HG02852 (cell line): Measurements from ENCODE around the gene KIF26A.

Source experiments
- ATAC-seq: cut with Tn5 transposase; IDR thresholded peaks from one replicate; pipeline ENCODE4 v1.9.1; 2021; ENCODE audit warnings: mild to moderate bottlenecking, moderate library complexity; ENCODE audit not compliant: unreplicated experiment

KIF26A gene

GRCh38 chr14:104138098-104138717 is at the start of gene KIF26A:
KIF26A (plus strand) TSS chr14:104138587; CDS start chr14:104138723, 136 bp downstream.
- ATAC-seq: no peak

DNA sequence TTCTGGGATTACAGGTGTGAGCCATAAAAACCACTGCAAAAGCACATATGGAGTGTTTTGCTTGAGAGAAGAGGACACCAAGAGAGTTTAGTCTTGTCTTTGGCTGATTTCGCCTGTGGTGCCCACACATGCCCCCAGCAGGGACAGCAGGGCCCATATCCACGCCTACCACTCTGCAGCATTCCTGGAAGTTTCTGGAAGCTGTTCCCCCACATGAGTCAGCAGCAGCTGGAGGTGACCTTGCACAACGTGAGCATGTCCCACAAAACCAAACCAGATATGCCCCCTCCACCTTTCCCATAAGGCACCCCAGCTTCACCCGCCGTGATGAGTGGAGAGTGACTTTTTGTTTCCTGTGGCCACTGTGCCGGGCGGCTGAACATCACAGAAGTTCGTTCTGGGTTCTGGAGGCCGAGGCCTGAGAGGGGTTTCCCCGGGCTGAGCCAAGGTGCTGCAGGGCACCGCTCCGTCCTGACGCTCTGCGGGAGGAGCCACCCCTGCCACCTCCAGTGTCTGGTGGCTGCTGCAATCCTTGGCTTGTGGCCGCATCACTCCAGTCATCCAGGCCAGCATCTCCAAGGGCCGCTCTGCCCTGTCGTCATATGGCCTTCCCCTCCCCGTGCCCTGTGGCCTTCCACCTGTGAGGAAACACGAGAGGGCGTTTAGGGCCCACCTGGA is 48.2 kb upstream of the KIF26A start:
- ATAC-seq: no peak

DNA sequence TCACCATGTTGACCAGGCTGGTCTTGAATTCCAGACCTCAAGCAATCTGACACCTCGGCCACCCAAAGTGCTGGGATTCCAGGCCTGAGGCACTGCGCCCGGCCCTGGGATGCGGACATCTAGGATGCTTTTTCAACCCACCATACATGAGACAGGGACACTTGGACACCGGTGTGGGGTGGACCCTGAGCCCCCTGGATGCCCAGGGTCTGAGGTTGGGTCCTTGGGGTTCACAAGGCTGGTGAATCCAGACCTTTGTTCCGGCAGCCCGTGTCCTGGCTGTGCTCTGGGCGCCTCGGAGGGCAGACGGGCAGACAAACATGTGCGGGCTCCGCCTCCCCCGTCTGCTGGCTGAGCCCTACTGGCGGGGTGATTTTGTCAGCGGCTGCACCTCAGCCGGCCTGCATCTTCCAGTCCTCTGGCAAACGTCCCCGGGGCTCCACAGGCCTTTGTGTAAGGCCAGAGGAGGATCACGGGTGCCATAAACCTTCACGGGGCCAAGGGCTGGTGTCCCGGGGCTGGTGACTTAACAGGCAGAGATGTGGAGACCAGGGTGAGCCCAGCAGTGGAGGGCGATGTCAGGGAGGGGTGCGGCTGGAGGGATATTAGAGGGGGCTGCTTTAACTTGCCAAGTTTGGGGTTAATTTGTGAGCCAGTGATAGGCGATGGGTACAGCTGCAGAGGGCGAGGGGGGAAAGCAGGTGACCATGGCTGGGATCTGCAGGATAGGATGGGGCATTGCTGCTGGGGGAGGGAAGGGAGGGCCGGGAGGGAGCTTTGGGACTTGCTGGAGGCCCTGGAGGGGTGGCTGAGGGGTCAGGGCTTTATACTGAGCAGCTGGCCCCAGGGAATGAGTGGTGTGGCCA is 47.1 kb upstream of the KIF26A start:
- ATAC-seq: no peak

GRCh38 chr14:104091927-104092771 is 46.2 kb upstream of the KIF26A start:
- ATAC-seq: no peak

- no peak for ATAC-seq
These were observed 45.4 kb upstream of the KIF26A start for GRCh38 chr14:104092931-104093365.

GRCh38 chr14:104093366-104094055 is 44.9 kb upstream of the KIF26A start:
- no peak for ATAC-seq

DNA sequence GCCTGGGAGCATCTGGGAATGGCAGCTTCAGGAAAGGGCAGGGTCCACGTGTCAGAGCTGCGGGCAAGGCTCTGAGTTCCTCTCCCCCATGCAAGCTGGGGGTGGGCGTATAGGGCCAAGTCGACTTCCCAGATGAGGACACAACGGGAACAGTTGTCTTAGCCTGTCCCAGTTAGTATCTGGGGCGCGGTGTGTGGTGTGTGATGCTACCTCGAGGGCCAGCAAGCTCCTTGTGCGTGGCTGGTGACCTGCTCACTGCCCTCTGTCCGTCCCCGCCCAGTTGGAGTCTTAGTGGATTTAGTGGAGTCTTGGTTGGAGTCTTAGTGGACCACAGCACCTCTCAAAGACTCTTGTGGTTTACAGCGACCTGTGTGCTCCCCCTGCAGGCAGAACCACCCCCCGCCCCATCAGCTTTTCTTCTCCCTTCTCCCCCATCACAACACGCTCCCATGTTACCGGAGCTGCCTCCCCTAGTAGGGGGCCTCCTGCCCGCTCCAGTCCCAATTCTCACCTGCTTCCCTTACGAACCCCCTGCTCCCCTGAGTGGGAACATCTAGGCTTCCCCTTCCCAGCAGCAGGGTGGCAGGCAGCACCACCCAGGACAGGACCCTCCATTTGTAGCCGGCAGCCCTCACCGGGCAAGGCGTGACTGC is 44.2 kb upstream of the KIF26A start:
- ATAC-seq: no peak

- no peak for ATAC-seq
These were observed 43.5 kb upstream of the KIF26A start for GRCh38 chr14:104094709-104095425.

DNA sequence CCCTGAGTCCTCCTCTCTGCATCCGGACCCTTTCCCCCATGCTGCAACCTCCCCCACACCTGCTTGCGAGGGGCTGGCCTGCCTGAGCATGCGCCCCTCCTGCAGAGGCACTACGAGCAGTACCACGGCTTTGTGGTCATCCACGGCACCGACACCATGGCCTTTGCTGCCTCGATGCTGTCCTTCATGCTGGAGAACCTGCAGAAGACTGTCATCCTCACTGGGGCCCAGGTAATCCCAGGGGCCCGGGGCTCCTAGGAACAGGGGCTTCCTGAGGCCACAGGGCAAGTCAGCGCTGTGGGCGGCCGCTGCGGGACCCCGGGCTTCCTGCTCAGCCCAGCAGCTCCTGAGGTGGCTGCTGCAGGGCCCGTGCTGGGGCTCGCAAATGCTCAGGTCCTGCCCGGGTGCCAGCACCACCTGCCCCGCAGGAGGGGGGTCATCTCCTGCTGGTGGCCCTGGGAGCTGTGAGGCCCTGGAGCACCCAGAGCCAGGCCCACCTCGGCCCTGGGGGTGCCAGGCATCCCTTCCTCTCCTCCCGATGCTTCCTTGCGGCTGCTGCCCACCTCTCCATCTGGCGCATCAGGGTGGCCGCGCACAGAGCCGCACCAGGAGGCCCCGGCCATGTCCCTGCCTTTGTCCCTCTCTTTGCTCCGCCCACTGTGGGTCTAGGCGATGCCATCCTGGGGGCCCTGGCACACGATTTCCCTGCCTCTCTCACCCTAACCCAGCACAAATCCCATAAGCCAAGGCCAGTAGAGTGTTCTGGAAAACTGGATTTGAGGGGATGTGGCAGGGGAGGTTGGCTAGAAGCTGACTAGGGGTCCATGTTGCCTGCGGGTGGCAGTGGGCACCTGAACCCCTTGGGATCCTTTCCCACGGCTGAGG is 42.7 kb upstream of the KIF26A start:
- no peak for ATAC-seq

GRCh38 chr14:104096318-104096717 is 42.1 kb upstream of the KIF26A start:
- no peak for ATAC-seq

DNA sequence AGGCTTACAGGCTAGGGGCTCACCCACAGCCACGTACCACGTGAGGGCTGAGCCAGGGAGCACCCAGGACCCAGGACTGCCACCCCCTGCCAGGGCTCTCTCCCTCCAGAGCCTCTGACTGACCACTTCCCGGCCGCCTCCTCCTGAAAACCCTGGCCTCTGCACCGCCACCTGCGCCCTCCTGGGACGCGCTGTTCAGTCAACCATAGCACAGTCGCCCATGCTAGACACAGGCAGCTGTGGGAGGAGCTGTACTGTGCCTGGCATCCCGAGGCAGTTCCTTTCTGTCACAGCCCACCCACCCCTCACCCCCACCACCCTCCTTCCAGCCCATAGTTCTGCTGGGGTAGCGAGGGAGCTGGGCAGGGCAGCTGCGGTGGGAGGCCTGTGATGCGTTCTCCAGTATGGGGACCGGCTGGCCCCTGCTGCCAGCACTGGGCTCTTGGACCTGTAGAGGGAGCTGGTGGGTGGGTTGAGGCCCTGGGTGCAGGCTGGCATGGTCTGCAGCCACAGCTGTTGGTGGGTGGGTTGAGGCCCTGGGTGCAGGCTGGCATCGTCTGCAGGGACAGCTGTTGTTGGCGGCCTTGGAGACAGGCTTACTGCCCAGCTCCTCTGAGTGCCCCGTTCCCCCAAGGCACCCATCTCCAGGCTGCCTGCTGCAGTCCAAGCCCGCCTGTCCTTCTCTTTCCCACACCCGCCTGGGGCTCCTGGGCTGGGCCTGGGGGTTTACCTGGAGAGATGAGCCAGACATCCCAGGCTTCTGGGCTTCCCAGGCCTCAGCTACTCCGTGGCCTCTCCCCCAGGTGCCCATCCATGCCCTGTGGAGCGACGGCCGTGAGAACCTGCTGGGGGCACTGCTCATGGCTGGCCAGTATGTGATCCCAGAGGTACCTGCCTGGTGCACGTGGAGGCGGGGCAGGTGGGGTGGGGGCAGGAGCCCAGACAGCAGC is 41.4 kb upstream of the KIF26A start:
- no peak for ATAC-seq

- ATAC-seq: no peak
These were observed 39.9 kb upstream of the KIF26A start for GRCh38 chr14:104098272-104099095.

DNA sequence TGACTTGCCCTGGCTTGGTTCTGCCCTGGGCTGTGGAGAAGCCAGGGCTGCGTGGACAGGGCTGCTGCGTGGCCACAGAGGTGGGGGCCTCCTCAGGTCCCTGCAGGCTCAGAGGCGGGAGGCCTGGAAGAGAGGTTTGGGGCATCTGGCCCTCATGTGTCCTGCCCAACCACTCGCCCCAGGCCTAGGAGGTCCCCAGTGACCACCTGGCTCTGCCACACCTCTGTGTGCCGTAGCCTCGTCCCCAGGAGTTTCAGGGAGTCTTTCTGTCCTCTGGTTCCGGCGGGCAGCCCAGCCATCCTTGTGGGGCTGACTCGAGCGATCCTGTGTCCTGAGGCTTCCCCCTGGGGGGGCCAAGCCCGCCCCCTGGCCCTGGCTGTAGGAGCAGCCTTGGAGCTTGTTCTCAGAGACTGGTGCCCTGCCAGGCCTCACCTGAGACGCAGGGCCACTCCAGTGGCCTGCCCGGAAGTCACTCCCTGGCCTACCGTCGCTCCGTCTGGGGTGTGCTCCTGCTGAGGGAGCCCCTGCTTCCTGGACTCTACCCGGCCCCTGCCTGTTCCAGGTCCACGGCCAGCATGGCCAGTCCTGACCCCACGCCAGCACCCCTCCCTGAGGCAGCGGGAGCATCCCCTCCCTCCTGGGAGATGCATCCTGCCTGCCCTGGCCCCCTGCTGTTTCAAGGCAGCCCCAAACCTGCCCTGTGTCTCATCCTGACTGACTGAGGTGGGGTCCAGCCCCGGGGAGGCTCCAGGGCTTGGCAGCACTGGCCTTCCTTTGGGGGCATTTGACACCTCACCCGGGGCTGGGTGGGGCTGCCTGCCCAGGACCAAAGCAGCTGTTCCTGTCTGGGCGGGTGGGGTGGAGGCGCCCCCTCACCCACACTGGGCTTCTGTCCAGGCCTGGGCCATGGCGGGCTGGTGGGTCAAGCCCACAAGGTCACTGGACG is 39.0 kb upstream of the KIF26A start:
- no peak for ATAC-seq

- ATAC-seq: no peak
These were observed 38.0 kb upstream of the KIF26A start for GRCh38 chr14:104100171-104101085.
